ENCODE results near the gene N4BP2L1. TPM values are rescaled to one million over a fixed set of nuclear protein-coding genes. Genes with fewer than 3 reads are reported as not detected.

The N4BP2L1 gene
- total and polyA plus RNA-seq, 2 of the 8 experiments (the other 6 are each of a cell fraction or from before 2014, with no cell fraction given), result 1.3 to 3.1 TPM

DNA sequence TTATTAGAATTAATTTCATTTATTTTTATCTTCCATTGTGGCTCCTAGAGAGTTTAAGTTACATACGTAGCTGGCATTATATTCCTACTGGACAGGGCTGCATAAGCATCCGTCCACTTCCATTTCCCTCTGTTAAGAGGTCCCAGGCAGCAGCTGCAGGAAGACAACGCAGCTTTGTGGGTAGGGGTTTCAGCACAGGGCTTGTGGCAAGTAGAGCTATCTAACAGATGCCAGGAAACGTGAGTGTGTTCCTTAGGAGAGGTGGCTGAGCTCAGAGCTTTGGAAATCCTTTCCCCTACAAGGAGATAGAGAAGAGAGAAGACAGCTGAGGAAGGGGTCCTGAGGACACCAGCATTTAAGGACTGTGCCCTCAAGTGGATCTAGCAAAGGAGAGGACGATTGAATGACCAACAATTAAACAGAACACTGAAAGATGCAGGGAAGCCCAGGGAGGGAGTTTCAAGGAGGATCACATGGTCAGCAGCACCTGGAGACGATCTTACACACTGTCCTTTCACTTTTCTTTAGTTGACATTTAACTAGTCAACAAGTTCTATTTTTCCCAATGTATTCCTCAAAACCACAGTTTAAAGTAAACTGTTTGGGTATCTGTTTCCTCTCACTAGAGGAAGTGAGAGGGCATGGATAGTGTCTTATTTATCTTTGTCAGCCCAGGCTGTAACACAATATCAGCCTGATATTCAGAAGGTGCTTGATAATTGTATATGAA, 2.3 kb upstream of the N4BP2L1 start:
- Histone ChIP-seq H3K27me3 (replicated peaks in 1 of 4; ENCODE audit: control insufficient read depth in 3 of 4, extremely low read depth in 1 of 4, insufficient read depth in 3 of 4, low read length in 3 of 4) (peaks cover 0 to 10% (median 6%) of the 10 kb centered on the region in 4 experiments; a peak in 5 of 7 replicates), H3K4ac (replicated peaks; ENCODE audit: insufficient read length, low read depth, low read length) (no peak overlapping the region), H4K91ac (replicated peaks; ENCODE audit: insufficient read length, low read length) (no peak overlapping the region), H3K79me2 (ENCODE audit: control insufficient read depth in 1 of 2, insufficient read depth in 2 of 2, low read length in 2 of 2) (no peaks in the 10 kb centered on the region), H4K20me1 (replicated peaks in 1 of 2; ENCODE audit: control insufficient read depth in 1 of 2, insufficient read depth in 2 of 2, low read length in 2 of 2) (peaks cover 0 to 2% of the 10 kb centered on the region in 2 experiments), H3K4me1 (replicated peaks in 1 of 4; ENCODE audit: control insufficient read depth in 3 of 4, insufficient read depth in 4 of 4, low read length in 3 of 4) (peaks cover 4% of the 10 kb centered on the region in 4 experiments; a peak in 5 of 7 replicates), H3K79me1 (ENCODE audit: low read depth, low read length) (no peaks in the 10 kb centered on the region; the same call in 1 of the 2 replicates), H2BK15ac (ENCODE audit: low read length) (no peak overlapping the region), H2BK20ac (ENCODE audit: low read length) (no peak overlapping the region), H3K27ac (ENCODE audit: low read depth, low read length) (no peak overlapping the region), H3K18ac (ENCODE audit: extremely low read depth, low read length) (no peak overlapping the region), H3K23me2 (ENCODE audit: low read depth, low read length) (peaks cover 5% of the 10 kb centered on the region; the same call in 1 of the 2 replicates), H2AK5ac (ENCODE audit: low read depth, low read length) (no peak overlapping the region), H3K23ac (ENCODE audit: insufficient read length) (no peak overlapping the region), H2BK12ac (ENCODE audit: low read depth, low read length) (no peak overlapping the region), H3K4me2 (ENCODE audit: insufficient read depth in 1 of 2, low read depth in 2 of 2, low read length in 2 of 2) (no peak overlapping the region), H3K36me3 (ENCODE audit: control insufficient read depth in 2 of 4, insufficient read depth in 4 of 4, low read length in 3 of 4) (no peaks in the 10 kb centered on the region), H2AFZ (ENCODE audit: low read length) (no peak overlapping the region), H3K4me3 (ENCODE audit: extremely low read depth in 1 of 4, insufficient read depth in 2 of 4, low read depth in 3 of 4, low read length in 4 of 4) (no peak overlapping the region), H3K14ac (ENCODE audit: insufficient read length) (no peak overlapping the region), H4K5ac (ENCODE audit: insufficient read length, low read depth, low read length) (no peak overlapping the region), H3K56ac (replicated peaks; ENCODE audit: insufficient read length, low read depth, low read length) (no peak overlapping the region), H3K9ac (replicated peaks in 1 of 4; ENCODE audit: extremely low read depth in 1 of 4, low read depth in 3 of 4, low read length in 3 of 4) (no peak overlapping the region), H3K9me3 (ENCODE audit: insufficient read depth in 2 of 2, low read depth in 1 of 2, low read length in 1 of 2) (no peaks in the 10 kb centered on the region), H2BK5ac (ENCODE audit: low read depth, low read length) (no peak overlapping the region), H2BK120ac (replicated peaks; ENCODE audit: low read depth, low read length) (no peak overlapping the region), H4K8ac (ENCODE audit: extremely low read depth, insufficient read depth, low read length) (no peak overlapping the region)
- 88% methylated on average over 6 of the region's 6 CpGs; no CpG with 5 or more reads in 1 of the 2 experiments for WGBS, 2 experiments (ENCODE audit: extremely low coverage in 1 of 2, insufficient coverage in 1 of 2, insufficient read length in 1 of 2, insufficient replicate concordance in 2 of 2, low coverage in 1 of 2, low lambda C conversion rate in 2 of 2, missing lambda C conversion rate in 1 of 2)
- ChIA-PET CTCF (ENCODE audit: partially characterized antibody) (interaction anchor here (1.6 to 1.9 kb wide), 2 partner anchors 15 to 16 kb away, joined by 3 to 8 read pairs; no protein-coding TSS in a partner anchor), POLR2A (ENCODE audit: partially characterized antibody) (no interaction called here)
- TF ChIP-seq POLR2A (IDR thresholded peaks at IDR 0.05; ENCODE audit: control extremely low read depth in 1 of 2, low read depth in 2 of 2, low read length in 2 of 2), result no peak
- TF ChIP-seq KDM4A (IDR thresholded peaks at IDR 0.05; ENCODE audit: low read depth, low read length, severe bottlenecking), result no peak
- TF ChIP-seq SIX5 (IDR thresholded peaks at IDR 0.05; ENCODE audit: low read depth, low read length), result no peak
- TF ChIP-seq CHD1 (IDR thresholded peaks at IDR 0.05; ENCODE audit: low read depth, low read length), result no peak
- no peak for TF ChIP-seq SP2 (IDR thresholded peaks at IDR 0.05; ENCODE audit: low read length)
- FAIRE-seq (no peak), DNase-seq (ENCODE audit: low read depth in 1 of 2, low spot score in 2 of 2) (no peak)

Data from H1 (cell line).